Right ventricle myocardium superior (tissue), 1 donor: ENCODE results near the gene BCL2. TPM values are rescaled to one million over a fixed set of nuclear protein-coding genes. Genes with fewer than 3 reads are reported as not detected.

Source experiments
- ATAC-seq: fragments of 200-7000 bp; cut with Tn5 transposase; one replicate; pipeline ENCODE4 v1.9.1; 2020; ENCODE audit warnings: mild to moderate bottlenecking; ENCODE audit not compliant: poor library complexity
- DNase-seq: peaks from one replicate; pipeline ENCODE4 v3.0.0-alpha.2; 2020
- intact Hi-C: fragments of 100-400 bp; cut with DNase I; formaldehyde crosslinking; loops from one replicate; pipeline ENCODE4 v1.11.2; 2022
- total RNA-seq: library from RNA; stranded (reverse); fragmentation: NEBNext Ultra II Directional; extraction: Animal tissue kit (Norgen Biotek cat#: 25700); gene quantifications from one replicate; pipeline ENCODE4 v1.2.1, GENCODE V29; 2021
- donor health status: DM: no; HTN: yes; CAD: no; lungs with severe emphysema.

The BCL2 gene
- total RNA-seq, 1 donor from 2014 or later = 9.0 TPM

DNA sequence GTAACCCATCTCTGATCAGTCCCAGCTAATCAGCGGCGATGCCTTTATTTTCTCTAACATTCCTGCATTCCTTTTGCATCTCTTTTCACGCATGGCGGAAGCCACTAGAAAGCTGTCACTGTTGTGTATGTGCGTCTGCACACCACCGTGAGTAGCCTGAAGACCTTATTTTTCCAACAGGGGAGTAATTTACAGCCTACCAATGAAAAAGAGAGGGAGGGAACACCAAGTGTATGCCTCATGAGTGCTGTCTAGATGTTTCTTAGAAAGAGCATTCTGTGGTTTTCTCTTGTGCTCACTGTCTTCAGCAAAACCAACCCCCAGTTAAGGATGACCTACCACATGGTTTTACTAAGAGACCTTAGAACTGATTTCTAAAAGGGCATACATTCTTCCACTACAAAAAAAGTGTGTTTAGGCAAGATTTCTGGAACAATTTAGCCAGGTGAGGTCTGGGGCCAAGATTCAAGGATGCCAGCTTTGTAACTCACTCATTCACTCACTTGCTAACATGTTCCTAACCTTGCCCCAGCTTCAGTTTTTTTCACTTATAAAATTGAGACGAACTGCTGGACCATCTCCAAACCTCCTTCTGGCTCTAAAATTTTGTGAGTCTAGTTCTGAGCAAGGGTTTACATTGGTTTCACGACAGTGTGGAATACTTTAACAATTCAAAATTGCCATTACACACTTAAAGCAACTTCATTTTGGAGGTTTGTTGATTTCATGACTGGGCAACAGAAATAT lies 51.4 kb downstream of the BCL2 start:
- intact Hi-C loops = no loop called here
- no peak for ATAC-seq
- DNase-seq = no peak

DNA sequence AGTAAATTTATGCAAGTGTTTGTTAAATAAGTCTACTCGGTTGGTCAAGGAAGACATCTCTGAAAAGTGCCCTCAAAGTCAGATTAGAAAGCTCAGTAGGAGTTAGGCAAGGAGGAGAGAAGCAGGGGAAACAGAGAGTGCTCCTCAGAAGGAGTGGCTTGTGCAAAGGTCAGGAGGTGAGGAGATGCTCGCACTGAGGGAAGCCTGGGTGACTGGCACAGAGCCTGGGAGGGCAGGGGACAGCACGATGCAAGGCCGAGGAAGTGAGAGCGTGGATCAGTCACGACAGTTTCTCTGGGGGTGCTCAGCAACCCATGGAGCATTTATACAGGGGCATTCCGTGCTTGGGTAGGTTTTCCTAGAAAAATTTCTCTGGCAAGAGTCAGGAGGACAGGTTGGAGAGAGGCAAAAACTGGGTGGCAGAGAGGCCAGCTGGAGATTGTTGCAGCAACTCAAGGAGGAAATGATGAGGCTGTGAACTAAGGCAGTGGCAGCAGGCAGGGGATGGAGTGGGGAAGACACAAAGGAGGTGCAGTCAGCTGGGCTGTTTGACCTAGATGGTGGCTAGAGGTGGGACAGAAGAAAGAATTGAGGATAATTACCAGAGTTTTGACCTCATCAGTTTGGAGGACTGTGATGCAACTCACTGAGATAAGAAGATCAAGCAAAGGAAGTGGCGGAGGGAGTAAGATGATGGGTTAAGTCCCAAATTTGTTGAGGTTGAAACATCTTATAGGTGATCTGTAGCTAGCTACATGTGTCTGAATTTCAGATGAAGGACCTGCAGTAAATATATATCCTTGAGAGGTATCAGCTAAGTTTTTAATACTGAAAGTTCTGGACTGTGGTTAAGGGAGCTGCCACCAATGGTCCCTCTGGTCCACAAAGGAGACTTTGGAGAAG lies 52.4 kb downstream of the BCL2 start:
- no peak for DNase-seq
- no peak for ATAC-seq
- intact Hi-C loops = no loop called here

DNA sequence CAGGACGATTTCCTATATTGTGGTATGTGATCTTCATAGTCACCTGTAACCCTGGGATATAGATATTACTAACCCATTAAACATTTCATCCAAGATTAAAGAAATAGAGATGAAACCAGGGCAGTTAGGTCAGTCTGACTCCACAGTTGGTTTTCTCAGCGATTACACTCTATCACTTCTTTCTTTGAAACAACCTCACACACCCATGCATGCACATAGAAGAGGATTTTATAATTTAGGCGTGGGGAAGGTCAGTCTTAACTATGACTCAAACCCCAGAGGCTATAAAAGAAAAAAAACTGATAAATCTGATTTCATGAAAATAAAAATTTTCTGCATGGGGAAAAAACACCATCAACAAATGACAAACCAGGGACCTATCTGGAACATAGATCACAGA lies 54.2 kb downstream of the BCL2 start:
- intact Hi-C loops = no loop called here
- ATAC-seq = no peak
- no peak for DNase-seq

DNA sequence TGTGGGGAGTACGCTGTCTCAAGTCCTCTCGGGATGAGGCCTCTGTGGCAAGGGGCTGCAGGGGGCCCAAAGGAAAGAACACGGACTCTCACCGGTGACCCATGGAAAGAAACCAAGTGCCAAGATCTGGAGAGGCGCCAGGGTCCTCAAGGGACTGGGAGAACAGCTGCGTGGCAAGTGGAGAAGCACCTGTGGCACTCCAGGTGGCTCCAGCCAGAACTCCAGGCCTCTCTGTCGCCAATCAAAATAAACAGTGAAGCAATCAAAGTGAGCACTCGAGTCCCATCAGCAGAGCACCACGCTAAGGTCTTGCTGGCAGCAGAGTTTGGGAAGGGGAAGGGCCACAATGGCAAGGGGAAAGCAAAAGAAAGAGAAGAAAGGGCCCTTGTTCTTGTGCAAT lies 54.7 kb downstream of the BCL2 start:
- ATAC-seq = no peak
- DNase-seq = no peak

DNA sequence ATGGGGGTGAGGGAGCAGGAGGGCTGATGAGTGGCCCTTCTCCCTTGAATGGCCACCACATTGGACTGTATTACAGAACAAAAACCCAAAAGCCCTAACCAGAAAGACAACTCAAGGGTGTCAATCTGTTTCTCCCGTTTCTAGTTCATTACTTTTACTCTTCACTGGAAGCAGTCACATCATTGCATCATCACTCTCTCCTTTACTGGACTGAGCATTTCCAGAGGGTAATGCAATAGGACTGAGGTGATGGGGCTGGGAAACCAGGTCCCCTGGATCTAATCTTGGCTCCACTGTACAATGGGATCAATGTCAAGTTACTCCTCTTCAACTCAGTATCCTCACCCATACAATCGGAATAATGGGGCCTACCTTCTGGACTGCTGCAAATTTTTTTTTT lies 56.1 kb downstream of the BCL2 start:
- DNase-seq (no peak), ATAC-seq (peak; percentile 55)
- intact Hi-C loops = no loop called here

More for the DNA sequence above, 54.7 kb downstream of the BCL2 start:
- intact Hi-C loops = no loop called here

DNA sequence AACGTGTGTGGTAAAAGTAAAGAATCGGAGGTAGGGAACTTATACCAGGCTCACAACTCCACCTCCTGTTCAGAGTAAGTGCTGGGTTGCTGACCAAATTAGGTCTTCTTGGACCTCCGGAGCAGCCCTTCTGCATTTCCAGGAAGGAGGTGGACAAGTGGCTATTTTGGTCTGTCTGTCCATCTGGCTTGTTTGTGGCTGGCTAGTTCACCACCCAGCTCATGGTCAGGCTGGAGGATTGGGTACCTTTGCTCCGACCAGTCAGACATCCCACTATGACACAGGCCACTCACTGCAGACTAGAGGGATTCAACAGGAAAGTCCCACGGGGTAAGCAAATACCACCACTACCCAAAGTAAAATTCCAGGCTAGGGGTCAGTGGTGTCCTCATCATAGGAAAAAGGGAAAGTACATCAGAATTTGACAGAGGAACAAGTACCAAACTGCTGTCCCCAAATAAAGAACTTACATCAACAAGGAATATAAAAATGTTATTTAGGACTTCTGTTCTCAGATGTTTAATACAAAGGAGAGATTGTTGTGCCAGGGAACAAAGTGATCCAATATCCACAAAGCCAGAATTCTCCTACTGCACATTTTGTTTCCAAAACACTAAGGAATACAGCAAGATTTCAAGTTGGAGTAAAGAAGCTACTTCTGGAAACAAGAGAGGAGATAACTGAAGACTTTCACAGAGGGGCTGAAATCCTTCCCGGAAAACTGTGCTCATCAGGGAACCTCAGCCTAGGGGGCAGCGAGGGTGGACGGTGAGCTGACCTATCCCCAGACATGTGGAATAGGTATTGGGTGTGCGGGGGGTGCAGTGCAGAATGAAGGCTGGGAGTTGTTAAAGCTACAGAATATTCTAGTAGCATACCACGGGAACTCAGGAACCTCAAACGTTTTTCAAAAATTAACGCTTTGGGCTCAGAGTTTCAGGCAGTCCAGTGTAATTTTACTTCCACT lies 56.9 kb downstream of the BCL2 start:
- DNase-seq (no peak), ATAC-seq (peak; percentile 78)
- intact Hi-C loops = no loop called here

DNA sequence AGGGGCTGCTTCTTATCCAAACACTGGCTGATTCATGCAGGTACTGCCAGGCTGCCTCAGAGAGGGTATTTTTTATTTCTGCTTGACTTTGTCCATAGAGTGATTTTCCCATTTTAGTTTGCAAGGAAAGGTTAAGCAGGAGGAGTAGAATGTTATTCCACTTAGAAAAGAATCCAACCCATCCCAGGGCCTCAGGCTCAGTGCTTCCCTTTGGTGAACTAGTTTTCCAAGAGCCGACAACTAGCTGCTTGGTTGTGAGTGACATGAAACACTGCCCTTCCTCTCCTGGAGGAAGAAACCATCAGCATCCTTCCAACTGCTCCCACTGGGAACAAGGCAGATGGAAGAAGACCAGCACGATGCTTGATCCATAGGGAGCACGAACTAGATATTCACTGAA lies 58.5 kb downstream of the BCL2 start:
- intact Hi-C loops = no loop called here
- no peak for ATAC-seq
- DNase-seq = no peak

DNA sequence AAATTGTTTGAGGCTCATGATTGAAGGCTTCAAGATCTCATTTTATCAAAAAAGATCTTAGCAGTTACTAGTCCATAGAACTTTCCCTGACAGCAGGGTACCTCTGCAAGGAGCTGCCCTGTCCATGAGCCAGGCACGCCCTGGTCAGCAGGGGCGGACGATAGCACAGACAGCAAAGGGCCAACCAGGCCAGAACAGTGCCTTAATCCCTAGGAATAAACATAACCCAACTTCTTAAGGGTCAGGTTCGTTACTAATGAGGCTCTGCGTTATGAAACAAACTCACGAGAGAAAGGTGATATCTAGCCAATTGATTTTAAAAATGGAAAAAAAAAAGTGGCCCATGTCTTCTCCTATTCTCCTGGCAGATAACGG lies 59.2 kb downstream of the BCL2 start:
- intact Hi-C loops = no loop called here
- DNase-seq (no peak), ATAC-seq (no peak)

DNA sequence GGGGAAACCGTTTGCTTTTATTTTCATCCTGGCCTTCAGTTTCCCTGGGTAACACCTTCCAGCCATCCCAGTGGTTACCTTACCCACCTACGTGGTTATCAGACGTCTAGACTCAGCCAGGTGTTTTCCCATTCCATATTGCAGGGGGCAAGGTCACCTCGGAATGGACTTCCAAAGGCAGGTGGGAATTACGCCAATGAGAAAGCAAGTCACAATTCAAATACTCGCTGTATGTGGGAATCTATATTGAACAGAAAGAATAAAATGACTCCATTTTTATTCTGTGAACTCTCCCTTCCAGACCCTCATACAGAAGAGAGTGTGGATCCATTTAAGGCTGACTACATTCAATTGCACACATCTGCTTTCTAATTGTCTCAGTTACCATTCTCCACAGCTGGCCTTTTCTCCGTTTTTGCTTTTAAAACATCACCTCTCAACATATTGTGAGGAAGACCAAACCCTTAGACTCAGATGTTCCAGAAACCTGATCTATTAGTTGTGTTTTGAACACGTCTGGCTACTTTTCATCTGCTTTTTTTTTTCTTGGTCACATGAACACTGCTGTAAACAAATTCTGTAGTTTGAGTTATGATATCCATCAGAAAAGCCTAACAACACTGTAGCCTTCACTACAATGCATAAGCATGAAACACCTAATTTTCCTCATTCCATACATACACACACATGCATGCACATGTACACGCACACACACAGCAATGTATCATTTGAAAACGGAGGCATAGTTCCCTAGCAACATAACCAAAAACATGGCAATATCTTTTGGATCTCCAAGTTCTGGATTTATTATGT lies 59.8 kb downstream of the BCL2 start:
- ATAC-seq (no peak), DNase-seq (no peak)
- intact Hi-C loops = no loop called here

DNA sequence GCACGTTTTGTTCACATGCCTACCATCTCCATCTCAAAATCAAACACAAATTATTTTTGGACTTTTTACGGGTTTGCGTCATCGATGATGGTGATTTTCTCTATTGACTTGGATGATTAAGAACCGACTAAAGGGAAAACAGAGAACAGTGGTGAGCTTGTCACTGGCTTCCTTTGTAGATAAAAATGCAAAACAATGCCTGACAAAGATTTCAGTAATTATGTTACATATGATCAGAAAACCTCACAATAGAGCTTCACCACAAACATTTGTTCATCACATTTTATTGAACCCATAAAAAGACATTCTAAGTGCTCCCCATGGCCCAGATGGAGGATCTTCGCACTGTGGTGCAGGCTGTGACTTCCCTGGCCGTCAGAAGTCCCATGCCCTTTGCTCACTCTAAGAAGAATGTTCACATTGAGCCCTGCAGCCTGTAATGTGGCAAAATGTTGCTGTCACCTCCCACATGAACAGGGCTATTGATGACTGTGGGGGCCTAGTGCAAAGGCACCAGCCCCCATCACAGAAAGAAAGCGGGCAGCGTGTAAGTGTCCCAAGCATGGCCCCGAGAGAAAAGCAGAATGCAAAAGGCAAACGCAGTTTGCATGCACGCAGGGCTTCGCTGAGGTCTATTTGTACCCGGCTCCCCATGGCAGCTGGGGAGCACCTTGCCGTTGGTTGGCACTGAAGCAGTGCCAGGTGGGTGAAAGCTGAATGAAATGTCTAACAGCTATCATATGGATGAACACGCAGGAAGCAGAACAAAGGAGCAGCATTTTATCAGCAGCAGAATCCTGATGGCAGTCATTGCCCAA lies 60.6 kb downstream of the BCL2 start:
- intact Hi-C loops = no loop called here
- DNase-seq = no peak
- ATAC-seq = no peak

DNA sequence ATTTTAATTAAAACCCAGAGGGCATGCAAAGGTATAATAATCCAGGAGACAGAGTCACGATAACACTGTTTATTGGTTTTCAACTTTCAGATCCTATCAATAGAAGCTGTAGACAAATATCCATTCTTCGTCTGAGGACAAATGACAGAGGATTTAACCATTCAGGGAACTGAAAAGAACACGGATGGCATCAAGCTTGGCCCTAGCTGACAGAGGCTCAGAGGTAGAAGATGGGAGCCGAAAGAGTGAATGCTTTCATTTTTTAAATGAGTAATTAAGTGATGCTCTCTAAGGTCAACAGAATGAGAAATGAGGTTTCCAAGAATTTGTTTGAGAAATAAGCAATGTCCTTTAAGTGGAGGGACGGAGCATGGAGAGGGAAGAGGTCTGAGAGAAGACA lies 62.1 kb downstream of the BCL2 start:
- ATAC-seq (no peak), DNase-seq (no peak)
- intact Hi-C loops = no loop called here

DNA sequence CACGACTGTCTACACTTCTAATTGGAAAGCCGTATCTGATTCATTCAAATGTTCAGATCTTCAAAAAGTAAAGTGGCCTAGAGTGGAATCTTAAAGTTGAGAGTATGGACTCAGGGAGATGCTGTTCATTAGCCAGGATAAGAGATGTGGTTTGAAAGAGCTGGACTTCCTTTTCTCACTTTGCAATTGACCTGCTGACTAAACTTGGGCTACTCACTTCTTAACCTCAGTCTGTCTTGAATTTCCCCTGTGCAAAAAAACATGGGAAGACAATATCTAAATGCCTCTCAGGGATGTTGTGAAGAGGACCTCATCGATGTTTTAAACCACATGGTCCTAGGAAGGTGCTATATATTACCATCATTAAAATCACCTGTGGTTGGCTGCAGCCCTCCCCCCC lies 64.1 kb downstream of the BCL2 start:
- ATAC-seq (no peak), DNase-seq (no peak)
- intact Hi-C loops = no loop called here

DNA sequence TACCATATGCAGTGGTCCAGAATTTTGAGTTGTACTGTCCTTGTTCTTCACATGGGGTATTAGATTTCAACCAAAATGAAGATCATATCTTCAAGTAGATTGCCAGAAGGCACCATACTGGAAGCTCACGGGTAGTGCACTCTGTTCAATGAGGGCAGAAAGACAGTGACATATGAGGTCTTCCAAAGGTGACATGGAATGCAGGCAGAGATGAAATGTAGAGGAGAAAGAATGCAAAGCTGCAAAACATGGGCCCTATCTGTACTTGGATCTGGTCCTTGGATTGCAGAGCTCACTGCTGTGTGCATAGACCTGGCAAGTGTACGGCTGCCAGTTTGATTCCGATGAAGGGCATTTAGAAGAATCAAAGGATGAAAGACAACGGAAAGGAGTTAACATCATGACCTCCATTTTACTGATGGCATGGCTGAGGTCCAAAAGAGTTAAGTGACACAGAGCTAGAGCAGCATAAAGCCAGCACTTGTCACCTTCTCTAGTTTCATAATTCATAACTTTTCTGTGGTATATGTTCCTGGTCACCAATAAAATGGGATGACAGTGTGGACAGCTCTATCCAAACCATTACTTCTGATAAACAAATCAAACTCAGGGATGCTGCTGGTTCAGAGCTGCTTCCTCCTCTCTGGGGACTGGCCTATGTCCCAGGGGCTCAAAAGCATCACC lies 64.7 kb downstream of the BCL2 start:
- no peak for ATAC-seq
- DNase-seq = no peak
- intact Hi-C loops = no loop called here

DNA sequence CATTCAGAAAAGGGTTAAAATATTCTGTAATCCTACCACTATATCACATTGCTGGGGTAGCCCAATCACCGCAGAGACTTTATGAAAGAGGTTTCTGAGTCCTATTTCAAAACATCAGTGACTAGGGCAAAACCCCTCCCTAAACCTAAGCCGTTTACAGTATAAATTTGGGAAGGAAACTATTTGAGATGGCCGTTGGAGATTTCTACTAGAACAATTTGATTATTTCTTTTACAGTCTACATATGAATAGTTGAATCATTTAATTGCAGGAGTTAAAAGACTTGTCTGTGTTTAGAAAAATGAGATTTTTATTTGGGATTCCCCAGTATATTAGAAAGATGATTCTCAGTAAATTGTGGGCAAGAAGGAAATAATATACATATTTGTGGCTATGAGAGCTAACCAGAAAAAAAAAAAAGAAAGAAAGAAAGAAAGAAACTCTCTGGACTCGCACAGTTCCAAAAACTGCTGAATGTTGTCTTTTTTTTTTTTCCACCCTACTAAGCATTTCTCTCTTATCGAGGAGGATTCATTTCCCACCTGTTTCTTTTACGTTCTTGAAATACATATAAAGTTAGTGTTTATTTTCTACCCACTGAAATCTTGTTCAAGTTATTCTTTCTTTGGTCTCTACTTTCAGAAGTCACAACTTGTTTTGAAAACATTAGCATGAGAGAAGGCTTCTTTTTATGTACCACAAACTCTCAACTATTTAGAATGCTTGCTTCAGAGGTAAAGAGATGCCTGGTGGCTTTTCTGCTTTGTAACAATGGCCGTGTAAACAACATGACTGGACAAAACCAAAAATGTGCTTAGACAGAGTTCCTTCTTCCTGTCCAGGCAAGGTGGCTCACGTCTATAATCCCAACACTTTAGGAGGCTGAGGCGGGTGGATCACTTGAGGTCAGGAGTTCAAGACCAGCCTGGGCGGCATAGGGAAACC lies 65.9 kb downstream of the BCL2 start:
- intact Hi-C loops = no loop called here
- no peak for ATAC-seq
- no peak for DNase-seq

DNA sequence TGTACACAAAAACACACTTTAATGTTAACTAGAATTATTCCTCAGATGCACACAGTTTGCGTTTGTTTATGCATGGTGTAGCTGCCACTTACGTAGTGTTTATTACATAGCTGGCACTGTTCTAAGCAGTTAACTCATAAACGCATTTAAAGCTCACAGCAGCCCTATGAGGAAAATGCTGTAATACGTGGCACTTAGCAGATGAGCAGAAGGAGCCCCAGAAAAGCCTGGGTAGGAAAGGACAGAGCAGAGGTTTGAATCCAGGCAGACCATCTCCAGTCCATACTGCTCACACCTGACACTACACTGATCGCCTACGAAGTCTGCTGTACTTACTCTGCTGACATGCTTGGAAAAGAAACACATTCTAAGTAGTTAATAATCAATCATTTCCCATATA lies 66.6 kb downstream of the BCL2 start:
- DNase-seq = no peak
- intact Hi-C loops = no loop called here
- ATAC-seq = no peak

DNA sequence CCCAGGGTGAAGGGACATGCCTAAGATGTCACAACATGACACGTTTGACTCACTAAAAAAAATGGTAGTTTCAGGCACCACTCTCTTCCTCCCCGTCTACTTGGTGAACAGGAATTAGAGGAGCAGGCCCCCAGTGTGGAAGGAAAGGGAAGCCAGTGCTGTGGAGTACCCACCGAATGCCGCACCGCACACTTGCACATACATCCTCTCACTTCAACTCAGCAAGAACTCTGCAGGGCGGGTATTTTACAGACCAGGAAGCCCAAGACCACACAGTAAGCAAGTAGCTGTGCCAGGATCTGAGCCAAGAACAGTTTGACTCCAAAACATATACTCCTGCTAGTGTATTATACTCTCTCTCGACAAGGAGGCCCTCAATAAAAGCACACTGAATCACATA lies 69.8 kb downstream of the BCL2 start:
- DNase-seq (no peak), ATAC-seq (peak; percentile 58)
- intact Hi-C loops = no loop called here
